Measurements from ENCODE around the gene LSM7.

- TF ChIP-seq EZH2phosphoT487 (IDR thresholded peaks at IDR 0.05; ENCODE audit: insufficient read depth, low read depth) = no peak
- TF ChIP-seq EZH2 (IDR thresholded peaks at IDR 0.05; ENCODE audit: insufficient read depth, poor library complexity, severe bottlenecking) = no peak
These were observed 43.8 kb upstream of the LSM7 start for GRCh38 chr19:2372076-2372612.

Data from GM23248 (cell line).